GM23338 (cell line): ENCODE measurements around the gene HGS. TPM values are rescaled to one million over a fixed set of nuclear protein-coding genes. Genes with fewer than 3 reads are reported as not detected.

ENCODE experiments used
- ATAC-seq: fragments of 200-7000 bp; cut with Tn5 transposase; 3 replicates; pipeline ENCODE4 v1.9.1; 2020
- DNase-seq: peaks from one replicate; pipeline ENCODE4 v3.0.0-alpha.2; 2015; ENCODE audit warnings: low spot score
- H2AFZ ChIP-seq: fragments of 200-600 bp; sonication (generic); 2 replicates; pipeline ENCODE4 v1.8.0; 2016; ENCODE audit warnings: antibody characterized with exemption, mild to moderate bottlenecking, moderate library complexity
- H3F3A ChIP-seq: fragments of 200-600 bp; sonication (generic); replicated peaks from 2 replicates; pipeline ENCODE4 v1.8.0; 2017; ENCODE audit warnings: antibody characterized with exemption, mixed run types, low read depth
- H3K27ac ChIP-seq: fragments of 200-600 bp; sonication (generic); 2 replicates; pipeline ENCODE4 v1.6.1; 2016; ENCODE audit warnings: low read depth
- H3K27me3 ChIP-seq: fragments of 200-600 bp; sonication (generic); 2 replicates; pipeline ENCODE4 v1.8.0; 2016; ENCODE audit warnings: mild to moderate bottlenecking, mixed run types, moderate library complexity; ENCODE audit not compliant: insufficient read depth
- H3K36me3 ChIP-seq: fragments of 200-600 bp; sonication (generic); 2 replicates; pipeline ENCODE4 v1.8.0; 2016; ENCODE audit warnings: mild to moderate bottlenecking; ENCODE audit not compliant: insufficient read depth
- H3K4me1 ChIP-seq: fragments of 200-600 bp; sonication (generic); 2 replicates; pipeline ENCODE4 v1.8.0; 2016; ENCODE audit warnings: mild to moderate bottlenecking, moderate library complexity; ENCODE audit not compliant: insufficient read depth
- H3K4me2 ChIP-seq: fragments of 200-600 bp; sonication (generic); 2 replicates; pipeline ENCODE4 v1.7.1; 2017; ENCODE audit warnings: mixed run types
- H3K4me3 ChIP-seq: fragments of 200-600 bp; sonication (generic); 2 replicates; pipeline ENCODE4 v1.6.1; 2016; ENCODE audit warnings: mixed run types
- H3K79me2 ChIP-seq: fragments of 200-600 bp; sonication (generic); replicated peaks from 2 replicates; pipeline ENCODE4 v1.8.0; 2017; ENCODE audit warnings: mild to moderate bottlenecking; ENCODE audit not compliant: insufficient read depth
- H3K9me2 ChIP-seq: fragments of 200-600 bp; sonication (generic); 2 replicates; pipeline ENCODE4 v1.8.0; 2017; ENCODE audit not compliant: insufficient read depth
- H4K20me1 ChIP-seq: fragments of 200-600 bp; sonication (generic); replicated peaks from 2 replicates; pipeline ENCODE4 v1.8.0; 2017; ENCODE audit warnings: mild to moderate bottlenecking; ENCODE audit not compliant: insufficient read depth
- H3K27ac Mint-ChIP-seq: 2 replicates; pipeline ENCODE4 v1.8.0; 2020; ENCODE audit warnings: inconsistent platforms, mild to moderate bottlenecking, moderate library complexity, mixed read lengths
- H3K27me3 Mint-ChIP-seq: 3 replicates; pipeline ENCODE4 v1.8.0; 2022; ENCODE audit warnings: low read depth, mild to moderate bottlenecking, moderate library complexity, mixed read lengths, inconsistent platforms; ENCODE audit not compliant: insufficient read depth, poor library complexity
- H3K36me3 Mint-ChIP-seq: 3 replicates; pipeline ENCODE4 v1.8.0; 2021; ENCODE audit warnings: low read depth, mild to moderate bottlenecking, inconsistent platforms, moderate library complexity, mixed read lengths
- H3K4me1 Mint-ChIP-seq: 3 replicates; pipeline ENCODE4 v1.8.0; 2020; ENCODE audit warnings: mild to moderate bottlenecking, inconsistent platforms, mixed read lengths
- H3K4me3 Mint-ChIP-seq: 3 replicates; pipeline ENCODE4 v1.8.0; 2021; ENCODE audit warnings: moderate library complexity, mild to moderate bottlenecking, inconsistent platforms, mixed read lengths
- H3K9me3 Mint-ChIP-seq: 3 replicates; pipeline ENCODE4 v1.8.0; 2020; ENCODE audit warnings: moderate library complexity, mild to moderate bottlenecking, inconsistent platforms, mixed read lengths
- CREB1 ChIP-seq: fragments of 250-450 bp; sonication (Bioruptor Pico); IDR thresholded peaks from 2 replicates; pipeline ENCODE4 v1.5.0; 2020; ENCODE audit warnings: low read depth, mild to moderate bottlenecking, moderate library complexity
- CTCF ChIP-seq, 2 experiments: fragments of 200-600 bp in 1 of 2; sonication (generic) in 1 of 2; conservative IDR thresholded peaks; 2 replicates each; pipeline versions ENCODE4 v1.5.1 to v1.6.1; 2016 to 2017; ENCODE audit warnings: antibody characterized with exemption in 2 of 2, low read depth in 2 of 2, mild to moderate bottlenecking in 2 of 2, moderate library complexity in 1 of 2
- EZH2 ChIP-seq: fragments of 200-600 bp; sonication (generic); IDR thresholded peaks from one replicate; pipeline ENCODE4 v1.8.0; 2017; ENCODE audit warnings: antibody characterized with exemption, mild to moderate bottlenecking, low read depth; ENCODE audit not compliant: unreplicated experiment
- NANOG ChIP-seq: IDR thresholded peaks from 2 replicates; pipeline ENCODE4 v1.6.1; 2016; ENCODE audit warnings: antibody characterized with exemption, borderline replicate concordance
- POLR2AphosphoS5 ChIP-seq: IDR thresholded peaks from 2 replicates; pipeline ENCODE4 v1.6.1; 2016; ENCODE audit warnings: antibody characterized with exemption, low read depth
- ZNF462 ChIP-seq: fragments of 250-450 bp; sonication (Bioruptor Pico); IDR thresholded peaks from 2 replicates; pipeline ENCODE4 v1.5.0; 2020; ENCODE audit warnings: mild to moderate bottlenecking, moderate library complexity
- polyA plus RNA-seq: library from polyadenylated mRNA; unstranded; fragments of >200 nt; fragmentation: Nextera tagmentation; extraction: Ambion mirVana; gene quantifications from 2 replicates; pipeline ENCODE4 v1.2.1, GENCODE V29; 2016
- total RNA-seq: library from RNA; depleted of rRNA; stranded (reverse); fragments of >200 nt; shearing (Covaris generic); gene quantifications from 2 replicates; pipeline ENCODE4 v1.2.3, GENCODE V29; 2014

The HGS gene
- total and polyA plus RNA-seq, 2 experiments from 2014 or later, result 59.0 to 90.2 TPM

GRCh38 chr17:81648013-81648706, 35.7 kb upstream of the HGS start:
- Histone ChIP-seq H4K20me1 (no peaks in the 10 kb centered on the region), H3K79me2 (no peaks in the 10 kb centered on the region), H3K36me3 (no peaks in the 10 kb centered on the region), H3K27ac (no peak overlapping the region), H3K4me2 (peak overlapping the region; percentile 84), H3F3A (peaks cover 13% of the 10 kb centered on the region; the same call in 1 of the 2 replicates), H2AFZ (peak overlapping the region; percentile 97), H3K4me3 (peak overlapping the region; percentile 58), H3K4me1 (peaks cover 19% of the 10 kb centered on the region), H3K9me2 (no peaks in the 10 kb centered on the region), H3K27me3 (peaks cover 34% of the 10 kb centered on the region)
- peaks cover 9% of the 10 kb centered on the region for H3K4me1 Mint-ChIP-seq
- peaks cover 9% of the 10 kb centered on the region; the same call in 1 of the 3 replicates for H3K9me3 Mint-ChIP-seq
- TF ChIP-seq EZH2, result peak; percentile 23
- no peak for TF ChIP-seq NANOG
- 0 out of 4 replicates have a peak, but pooled peaks of 1 of the 2 experiments have one; percentile 9 for TF ChIP-seq CTCF (conservative IDR thresholded peaks at IDR 0.05; ENCODE audit: low read depth in 2 of 2)
- H3K4me3 Mint-ChIP-seq, result peak overlapping the region; percentile 67
- ATAC-seq (peak; percentile 72), DNase-seq (peak; percentile 68)
- no peaks in the 10 kb centered on the region for H3K36me3 Mint-ChIP-seq
- peaks cover 37% of the 10 kb centered on the region for H3K27me3 Mint-ChIP-seq
- H3K27ac Mint-ChIP-seq, result no peak overlapping the region

- Histone ChIP-seq H4K20me1 (no peaks in the 10 kb centered on the region), H3F3A (peaks cover 13% of the 10 kb centered on the region; the same call in 1 of the 2 replicates), H3K27ac (no peak overlapping the region), H3K9me2 (no peaks in the 10 kb centered on the region), H3K36me3 (no peaks in the 10 kb centered on the region), H3K79me2 (no peaks in the 10 kb centered on the region), H3K27me3 (peaks cover 34% of the 10 kb centered on the region), H2AFZ (peak overlapping the region; percentile 97), H3K4me2 (peak overlapping the region; percentile 84), H3K4me3 (peak overlapping the region; percentile 58), H3K4me1 (peaks cover 23% of the 10 kb centered on the region)
- Mint-ChIP-seq H3K4me3 (peak overlapping the region; percentile 67), H3K4me1 (peaks cover 14% of the 10 kb centered on the region), H3K9me3 (peaks cover 9% of the 10 kb centered on the region; the same call in 1 of the 3 replicates), H3K27ac (no peak overlapping the region), H3K27me3 (peaks cover 37% of the 10 kb centered on the region), H3K36me3 (no peaks in the 10 kb centered on the region)
- TF ChIP-seq ZNF462 (CRISPR knock-in tag) (no peak), CREB1 (CRISPR knock-in tag) (no peak), EZH2 (peak; percentile 2), POLR2AphosphoS5 (0 out of 2 replicates have a peak, but pooled peaks have one; percentile 27)
- ATAC-seq (peak; percentile 39), DNase-seq (peak; percentile 81)
These were observed 35.1 kb upstream of the HGS start for GRCh38 chr17:81648707-81649085.
